HG02970 (cell line): Measurements from ENCODE around the gene TOB2.

Source experiments
- ATAC-seq: cut with Tn5 transposase; IDR thresholded peaks from one replicate; pipeline ENCODE4 v1.9.1; 2021; ENCODE audit warnings: mild to moderate bottlenecking, moderate library complexity, moderate number of reproducible peaks; ENCODE audit not compliant: unreplicated experiment, low FRiP score

Gene TOB2

DNA sequence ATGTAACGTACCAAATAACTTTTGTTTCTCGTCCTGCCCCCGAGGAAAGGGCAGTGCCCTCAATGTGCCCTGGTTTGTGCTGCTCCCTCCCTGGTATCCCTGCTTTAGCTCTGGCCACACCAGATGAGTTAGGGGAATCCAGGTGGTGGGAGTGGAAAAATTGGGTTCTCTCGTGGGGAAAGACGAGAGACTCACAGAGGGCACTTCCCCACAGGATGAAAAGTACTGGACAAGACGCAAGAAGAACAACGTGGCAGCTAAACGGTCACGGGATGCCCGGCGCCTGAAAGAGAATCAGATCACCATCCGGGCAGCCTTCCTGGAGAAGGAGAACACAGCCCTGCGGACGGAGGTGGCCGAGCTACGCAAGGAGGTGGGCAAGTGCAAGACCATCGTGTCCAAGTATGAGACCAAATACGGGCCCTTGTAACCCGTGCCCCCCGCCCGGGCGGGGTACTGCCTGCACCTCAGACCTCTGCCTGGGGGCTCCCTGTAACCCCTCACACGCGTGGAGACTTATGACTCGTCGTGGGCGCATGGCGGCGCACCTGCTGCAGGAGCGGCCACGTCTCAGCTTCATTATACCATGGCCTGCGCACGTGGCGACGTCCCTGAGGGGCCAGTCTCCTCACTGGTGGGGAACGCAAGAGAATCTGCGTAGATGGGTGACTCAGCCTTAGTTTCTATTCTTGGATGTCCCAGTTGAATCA is 50.9 kb downstream of the TOB2 start:
- ATAC-seq: no peak

DNA sequence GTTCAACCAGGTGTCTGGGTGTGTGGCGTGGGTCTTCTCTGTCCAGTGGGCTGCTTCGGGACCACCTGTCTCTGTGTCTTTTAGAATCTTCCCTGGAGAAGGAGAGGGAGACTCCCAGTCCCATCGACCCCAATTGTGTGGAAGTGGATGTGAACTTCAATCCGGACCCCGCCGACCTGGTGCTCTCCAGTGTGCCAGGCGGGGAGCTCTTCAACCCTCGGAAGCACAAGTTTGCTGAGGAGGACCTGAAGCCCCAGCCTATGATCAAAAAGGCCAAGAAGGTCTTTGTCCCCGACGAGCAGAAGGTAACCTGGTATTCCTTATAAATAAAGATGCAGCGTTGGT is 52.6 kb downstream of the TOB2 start:
- ATAC-seq: no peak

DNA sequence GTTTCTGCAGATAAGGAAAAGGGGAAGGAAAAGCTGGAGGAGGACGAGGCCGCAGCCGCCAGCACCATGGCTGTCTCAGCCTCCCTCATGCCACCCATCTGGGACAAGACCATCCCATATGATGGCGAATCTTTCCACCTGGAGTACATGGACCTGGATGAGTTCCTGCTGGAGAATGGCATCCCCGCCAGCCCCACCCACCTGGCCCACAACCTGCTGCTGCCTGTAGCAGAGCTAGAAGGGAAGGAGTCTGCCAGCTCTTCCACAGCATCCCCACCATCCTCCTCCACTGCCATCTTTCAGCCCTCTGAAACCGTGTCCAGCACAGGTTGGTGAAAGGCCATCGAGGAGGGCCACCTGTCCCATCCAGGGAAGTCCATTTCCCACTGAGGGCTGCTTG is 59.3 kb downstream of the TOB2 start:
- ATAC-seq: no peak

DNA sequence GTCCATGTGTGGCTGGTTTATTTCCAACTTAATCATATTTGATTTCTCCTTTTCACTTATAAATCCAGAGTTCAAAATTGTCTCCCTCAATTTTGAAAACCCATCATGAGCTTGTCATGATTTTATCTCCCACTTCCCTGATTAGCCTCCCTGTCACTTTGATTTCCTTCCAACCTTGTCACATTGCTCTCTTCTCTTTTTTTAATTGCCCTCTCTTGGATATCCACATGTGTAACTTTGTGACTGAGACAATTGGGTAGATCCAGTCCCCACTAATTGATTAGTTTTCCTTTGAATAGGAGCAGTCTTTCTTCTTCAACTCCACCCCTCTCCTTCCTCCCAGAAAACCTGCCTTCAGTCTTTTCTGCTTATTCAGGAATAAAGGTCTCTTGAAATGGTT is 62.5 kb downstream of the TOB2 start:
- ATAC-seq: no peak
